HG03139 (cell line): Measurements from ENCODE around the gene PAK4.

Source experiments
- ATAC-seq: cut with Tn5 transposase; IDR thresholded peaks from one replicate; pipeline ENCODE4 v1.9.1; 2021; ENCODE audit not compliant: unreplicated experiment

PAK4 gene

GRCh38 chr19:39145180-39145953 lies 19.8 kb downstream of the PAK4 start:
- ATAC-seq, result no peak

DNA sequence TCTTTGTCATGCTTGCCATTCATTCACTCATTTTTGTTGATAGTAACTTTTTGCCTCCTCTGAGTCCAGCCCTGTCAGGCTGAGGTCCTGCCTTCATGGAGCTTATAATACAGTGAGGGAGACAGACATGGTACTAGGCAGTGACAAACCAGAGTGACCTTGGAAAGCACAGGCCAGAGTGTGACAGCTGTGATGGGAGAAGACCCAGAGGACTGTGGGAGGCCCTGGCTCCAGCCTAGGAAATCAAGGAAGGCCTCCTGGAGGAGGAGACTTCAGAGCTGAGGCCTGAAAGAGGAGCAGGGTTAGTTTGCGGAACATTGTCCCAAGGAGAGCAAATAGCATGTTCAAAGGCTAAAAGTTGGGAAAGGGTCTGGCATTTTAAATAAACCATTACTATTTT lies 20.5 kb downstream of the PAK4 start:
- ATAC-seq, result no peak

- ATAC-seq, result no peak
Measured at GRCh38 chr19:39146686-39147450, 21.3 kb downstream of the PAK4 start.

DNA sequence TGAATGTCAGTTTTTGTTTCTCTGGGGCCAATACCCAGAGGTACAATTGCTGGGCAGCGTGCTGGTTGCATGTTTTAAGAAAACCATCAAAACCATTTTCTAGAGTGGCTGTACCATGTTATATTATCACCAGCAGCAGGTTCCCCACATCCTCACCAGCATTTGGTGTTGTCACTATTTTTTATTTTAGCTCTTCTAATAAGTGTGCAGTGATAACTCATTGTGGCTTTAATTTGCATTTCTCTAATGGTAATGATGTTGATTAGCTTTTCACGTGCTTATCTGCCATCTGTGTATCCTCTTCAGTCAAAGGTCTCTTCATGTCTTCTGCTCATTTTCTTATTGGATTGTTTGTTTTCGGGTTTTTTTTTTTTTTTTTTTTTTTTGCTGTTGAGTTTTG lies 21.9 kb downstream of the PAK4 start:
- no peak for ATAC-seq

DNA sequence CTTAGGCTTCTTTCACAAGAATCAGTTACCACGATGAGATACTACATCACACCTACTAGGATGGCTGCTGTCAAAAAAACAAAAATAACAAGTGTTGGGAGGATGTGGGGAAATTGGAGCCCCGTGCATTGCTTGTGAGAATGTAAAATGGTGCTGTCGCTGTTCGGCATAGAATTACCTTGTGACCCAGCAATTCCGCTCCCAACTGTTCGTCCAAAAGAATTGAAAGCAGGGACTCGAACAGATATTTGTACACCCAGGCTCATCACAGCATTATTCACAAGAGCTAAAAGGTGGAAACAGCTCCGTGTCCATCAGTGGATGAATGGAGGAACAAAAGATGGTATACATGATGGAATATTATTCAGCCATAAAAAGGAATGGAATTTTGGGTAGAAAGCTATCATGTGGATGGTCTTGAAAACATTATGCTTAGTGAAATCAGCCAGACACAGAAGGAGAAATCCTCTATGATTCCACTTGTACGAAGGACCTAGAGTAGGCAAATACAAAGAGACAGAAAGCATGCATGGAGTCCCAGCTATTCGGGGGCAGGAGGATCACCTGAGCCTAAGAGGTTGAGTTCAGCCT lies 23.4 kb downstream of the PAK4 start:
- no peak for ATAC-seq

DNA sequence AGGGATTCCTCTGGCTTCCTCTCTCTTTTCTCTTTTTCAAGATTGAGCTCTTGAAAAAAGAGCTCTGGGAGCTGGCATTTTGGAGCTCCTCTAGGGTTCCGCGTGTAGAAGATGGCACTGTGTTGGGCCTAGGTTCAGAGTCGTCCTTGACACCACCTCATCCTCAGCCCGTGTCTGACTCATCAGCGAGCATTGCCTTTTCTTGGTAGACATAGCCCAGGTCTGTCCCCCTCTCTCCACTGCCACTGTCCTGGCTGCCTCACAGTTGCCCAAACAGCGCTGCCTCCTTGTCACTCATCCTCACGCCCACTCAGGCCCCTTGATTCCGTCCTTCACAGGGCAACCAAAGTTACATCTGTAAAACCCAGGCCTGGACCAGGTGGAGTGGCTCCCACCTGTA lies 24.6 kb downstream of the PAK4 start:
- no peak for ATAC-seq

GRCh38 chr19:39150807-39151600 lies 25.4 kb downstream of the PAK4 start:
- ATAC-seq, result no peak

DNA sequence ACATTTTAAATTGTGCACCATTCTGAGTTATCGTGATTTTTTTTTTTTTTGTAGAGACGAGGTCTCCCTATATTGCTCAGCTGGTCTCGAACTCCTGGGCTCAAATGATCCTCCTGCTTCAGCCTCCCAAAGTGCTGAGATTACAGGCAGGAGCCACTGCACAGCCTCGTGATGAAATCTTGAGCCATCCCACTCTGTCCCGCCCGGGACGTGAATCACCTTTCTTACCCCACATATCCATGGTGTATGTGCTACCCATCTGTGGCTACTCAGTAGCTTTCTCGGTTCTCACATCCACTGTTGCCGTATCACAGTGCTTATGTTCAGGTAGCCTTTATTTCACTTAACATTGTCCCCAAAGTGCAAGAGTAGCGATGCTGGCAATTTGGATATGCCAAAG lies 26.5 kb downstream of the PAK4 start:
- ATAC-seq, result no peak

GRCh38 chr19:39154100-39154628 lies 28.6 kb downstream of the PAK4 start:
- no peak for ATAC-seq

DNA sequence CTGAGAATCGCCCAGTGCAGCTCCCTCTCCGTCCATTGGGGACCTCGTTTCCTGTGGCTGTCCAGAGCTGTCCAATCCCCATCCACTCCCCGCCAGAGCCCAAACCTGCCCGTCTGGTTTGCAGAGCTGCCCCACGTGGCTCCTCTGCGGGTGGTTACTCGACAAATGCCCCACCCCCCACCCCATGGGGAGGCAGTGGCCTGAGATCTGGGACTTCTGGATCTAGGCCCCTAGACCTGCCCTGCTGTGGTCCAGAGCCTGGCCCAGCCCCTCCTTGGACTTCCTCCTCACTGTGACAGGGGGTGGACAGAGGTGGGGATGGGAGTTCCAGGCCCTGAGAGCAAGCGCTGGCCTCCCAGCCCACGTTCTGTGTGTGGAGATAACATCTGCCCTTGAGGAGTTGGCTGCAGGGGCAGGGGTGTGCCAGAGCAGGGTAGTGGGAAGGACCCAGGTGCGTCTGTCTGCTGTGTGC lies 29.1 kb downstream of the PAK4 start:
- no peak for ATAC-seq

DNA sequence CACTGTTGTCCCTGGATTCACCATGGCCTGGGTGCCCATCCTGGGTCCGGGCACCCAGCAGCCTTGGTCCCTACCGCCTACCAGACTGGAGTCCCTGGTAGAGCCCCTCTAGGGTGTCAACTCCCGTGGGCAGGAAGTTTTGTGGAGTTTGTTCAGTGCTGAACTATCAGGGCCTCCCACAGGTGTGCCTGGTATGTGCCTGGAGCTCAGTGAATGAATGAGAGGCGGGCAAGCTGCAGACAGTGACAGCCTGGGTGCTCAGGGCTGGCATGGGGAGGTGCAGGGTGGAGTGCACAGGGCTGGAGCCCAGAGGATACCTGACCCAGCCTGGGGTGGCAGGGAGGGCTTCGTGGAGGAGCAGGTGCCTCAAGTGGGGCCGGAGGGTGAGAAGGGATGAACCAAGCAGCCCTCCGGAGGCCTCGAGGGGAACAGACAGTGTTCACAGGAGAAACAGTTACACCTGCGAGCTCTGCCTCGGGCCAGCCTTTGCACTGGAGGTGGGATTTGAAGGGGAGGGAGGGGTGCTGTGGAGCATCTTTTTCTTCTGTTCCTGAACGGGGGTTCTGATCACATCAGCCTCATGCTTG lies 29.6 kb downstream of the PAK4 start:
- ATAC-seq, result no peak

DNA sequence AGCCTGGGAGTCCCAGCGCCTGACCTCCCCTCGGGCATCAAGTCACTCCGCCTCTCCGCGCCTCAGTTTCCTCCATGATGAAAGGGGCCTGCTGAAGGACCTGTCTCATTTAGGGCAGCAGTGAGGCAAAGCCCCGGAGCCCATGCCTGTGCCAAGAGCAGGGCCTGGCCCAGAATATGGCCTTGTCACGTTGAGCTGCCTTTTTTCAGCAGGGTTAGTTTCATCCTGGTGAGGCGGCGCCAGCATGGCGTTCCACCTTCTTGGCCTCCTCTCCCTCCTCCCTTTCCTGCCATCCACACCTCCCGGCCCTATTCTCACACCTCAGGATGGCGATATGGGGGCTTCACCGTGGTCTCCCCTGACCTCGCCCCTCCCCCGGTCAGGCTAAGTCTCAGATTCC lies 30.2 kb downstream of the PAK4 start:
- ATAC-seq, result no peak

GRCh38 chr19:39156326-39157230 lies 31.0 kb downstream of the PAK4 start:
- no peak for ATAC-seq

DNA sequence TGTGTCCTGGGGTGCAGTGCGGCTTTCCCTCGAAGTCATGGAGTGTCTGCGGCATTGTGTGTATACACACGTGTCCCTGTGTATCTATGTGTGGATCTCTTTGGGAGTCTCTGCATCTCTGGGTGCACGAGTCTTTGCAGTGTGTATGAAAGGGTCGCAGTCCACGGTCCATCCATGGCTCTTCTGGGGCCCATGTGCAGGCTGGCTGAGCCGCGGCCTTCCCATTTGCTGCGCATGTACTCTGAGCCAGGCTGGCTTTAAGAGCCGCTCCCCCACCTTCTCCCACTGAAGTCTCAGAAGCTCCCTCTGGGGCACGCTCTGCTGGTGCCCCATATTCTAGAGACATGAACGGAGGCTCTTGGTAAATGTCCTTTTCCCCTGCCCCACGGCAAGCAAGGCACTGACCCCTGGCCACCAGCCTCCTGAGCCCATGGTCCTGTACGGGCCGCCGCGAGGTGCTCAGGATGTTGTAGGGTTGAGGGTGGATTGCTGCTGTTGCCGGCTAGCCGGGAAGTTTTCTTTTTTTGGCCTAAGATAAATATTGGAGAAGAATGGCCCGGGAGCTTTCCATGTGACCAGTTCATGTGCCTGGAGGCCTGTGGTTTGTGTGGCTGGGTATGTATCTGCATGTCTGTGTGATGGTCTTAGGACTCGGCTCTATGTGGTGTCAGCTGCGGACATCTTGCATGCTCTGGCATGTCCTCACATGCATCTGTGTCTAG lies 31.9 kb downstream of the PAK4 start:
- ATAC-seq, result no peak

DNA sequence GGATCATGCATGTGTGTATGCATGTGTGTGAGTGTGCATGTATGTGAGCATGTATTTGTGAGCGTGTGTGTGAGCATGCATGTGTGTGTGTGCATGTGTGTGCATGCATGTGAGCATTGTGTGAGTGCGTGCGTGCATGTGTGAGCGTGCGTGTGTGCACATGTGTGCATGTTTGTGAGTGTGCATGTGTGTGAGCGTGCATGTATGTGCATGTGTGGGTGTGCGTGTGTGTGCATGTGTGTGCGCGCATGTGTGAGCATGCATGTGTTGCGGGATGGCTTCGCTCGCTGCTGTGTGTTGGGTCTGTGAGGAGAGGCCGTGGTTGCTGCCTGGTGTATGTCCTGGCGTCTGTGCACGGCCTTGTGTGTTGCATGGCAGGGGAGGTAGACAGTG lies 32.4 kb downstream of the PAK4 start:
- ATAC-seq, result no peak

DNA sequence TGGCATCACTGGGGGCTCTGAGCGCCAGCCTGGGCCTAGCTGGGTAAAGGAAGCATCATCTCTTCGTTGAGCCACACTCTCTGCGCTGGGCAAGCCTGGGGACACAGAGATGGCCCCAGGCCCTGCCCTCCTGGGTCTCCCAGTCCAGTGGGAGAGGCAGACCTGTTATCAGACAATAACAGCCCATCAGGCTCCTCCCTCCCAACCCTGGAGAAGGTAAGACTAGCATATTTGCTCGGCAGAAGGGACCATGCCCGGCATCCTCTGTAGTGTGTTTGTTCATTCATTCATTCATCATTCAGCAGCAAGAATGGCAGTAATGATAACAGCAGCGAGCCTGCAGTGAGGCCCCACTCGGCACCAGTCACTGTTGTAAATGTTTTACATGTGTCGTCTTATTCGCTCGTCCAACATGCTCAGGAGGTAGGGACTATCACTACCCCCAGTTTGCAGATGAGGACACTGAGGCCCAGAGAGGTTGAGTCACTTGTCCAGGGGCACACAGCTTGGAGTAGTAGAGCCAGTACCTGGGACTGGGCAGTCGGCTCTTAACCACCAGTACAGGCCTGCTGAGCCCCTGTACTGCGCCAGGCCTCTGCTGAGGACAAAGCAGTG lies 33.2 kb downstream of the PAK4 start:
- ATAC-seq, result no peak

GRCh38 chr19:39160523-39160861 lies 34.9 kb downstream of the PAK4 start:
- ATAC-seq, result no peak

- no peak for ATAC-seq
Measured at GRCh38 chr19:39160889-39161672, 35.5 kb downstream of the PAK4 start.
